Spleen (tissue), 11 donors: ENCODE results near the gene ZCCHC7. TPM values are rescaled to one million over a fixed set of nuclear protein-coding genes. Genes with fewer than 3 reads are reported as not detected.

Experiments used
- DNase-seq: peaks from one replicate; pipeline ENCODE4 v3.0.0-alpha.2; 2020
- H3K27ac ChIP-seq, 8 donors: fragments of 200-600 bp; sonication (generic) in 7 of 8; 1 replicate in 4 of 8; 2 replicates in 4 of 8; pipeline versions ENCODE4 v1.5.0 to v1.8.0; 2016 to 2021; ENCODE audit warnings: inconsistent platforms in 4 of 8, mild to moderate bottlenecking in 4 of 8, moderate library complexity in 1 of 8
- H3K27me3 ChIP-seq, 7 donors: fragments of 200-600 bp; sonication (generic) in 6 of 7; replicated peaks in 1 of 7; 1 replicate in 4 of 7; 2 replicates in 3 of 7; pipeline versions ENCODE4 v1.5.0 to v1.8.0; 2016 to 2021; ENCODE audit warnings: inconsistent platforms in 3 of 7, mild to moderate bottlenecking in 1 of 7
- H3K36me3 ChIP-seq, 6 donors: fragments of 200-600 bp; sonication (generic) in 5 of 6; 1 replicate in 4 of 6; 2 replicates in 2 of 6; pipeline versions ENCODE4 v1.5.0 to v1.8.0; 2016 to 2021; ENCODE audit warnings: inconsistent platforms in 2 of 6
- H3K4me1 ChIP-seq, 6 donors: fragments of 200-600 bp; sonication (generic) in 5 of 6; 1 replicate in 3 of 6; 2 replicates in 3 of 6; pipeline versions ENCODE4 v1.5.0 to v1.8.0; 2016 to 2021; ENCODE audit warnings: inconsistent platforms in 3 of 6
- H3K4me3 ChIP-seq, 8 donors: fragments of 200-600 bp; sonication (generic) in 7 of 8; 1 replicate in 4 of 8; 2 replicates in 4 of 8; pipeline versions ENCODE4 v1.5.0 to v1.8.0; 2016 to 2021; ENCODE audit warnings: inconsistent platforms in 4 of 8, mild to moderate bottlenecking in 4 of 8, moderate library complexity in 2 of 8
- H3K9me3 ChIP-seq, 8 donors: fragments of 200-600 bp; sonication (generic) in 7 of 8; 1 replicate in 4 of 8; 2 replicates in 4 of 8; pipeline versions ENCODE4 v1.5.0 to v1.8.0; 2016 to 2021; ENCODE audit warnings: inconsistent platforms in 4 of 8
- CTCF ChIP-seq, 11 experiments: fragments of 200-600 bp in 7 of 11; fragments of 450-650 bp in 4 of 11; sonication (generic) in 4 of 11; IDR thresholded peaks in 8 of 11; conservative IDR thresholded peaks in 3 of 11; 1 replicate in 7 of 11; 2 replicates in 4 of 11; pipeline versions ENCODE4 v1.4.0 to v1.8.0; 2016 to 2021; ENCODE audit warnings: antibody characterized with exemption in 11 of 11, inconsistent platforms in 4 of 11, mild to moderate bottlenecking in 1 of 11
- POLR2A ChIP-seq, 3 donors: fragments of 450-650 bp; IDR thresholded peaks; one replicate each; pipeline ENCODE4 v1.5.1; 2017; ENCODE audit warnings: antibody characterized with exemption in 3 of 3, mild to moderate bottlenecking in 1 of 3
- POLR2AphosphoS5 ChIP-seq, 3 donors: sonication (generic); formaldehyde crosslinking; IDR thresholded peaks; one replicate each; pipeline ENCODE4 v1.5.1; 2017; ENCODE audit warnings: antibody characterized with exemption in 3 of 3
- WGBS, 5 donors: extraction: QIAGEN DNeasy Blood & Tissue Kit in 3 of 5; methylation state at CpG; one replicate each; pipeline versions ENCODE4 v1.1.5 to v1.1.7; 2013 to 2018; 5-methylcytosine and 5-hydroxymethylcytosine counted together
- intact Hi-C: fragments of 100-400 bp; cut with DNase I; formaldehyde crosslinking; loops from one replicate; pipeline ENCODE4 v1.15.0; 2023; ENCODE audit warnings: low total_unique reads
- polyA plus RNA-seq, 3 donors: library from polyadenylated mRNA; stranded (reverse); fragments of 200-250 nt; gene quantifications; one replicate each; pipeline ENCODE4 v1.2.1, GENCODE V29; 2013
- total RNA-seq, 7 donors: library from RNA; depleted of rRNA in 3 of 7; stranded (reverse); fragments of >200 nt in 3 of 7; fragmentation: NEBNext Ultra II Directional in 4 of 7; extraction: Animal tissue kit (Norgen Biotek cat#: 25700) in 4 of 7; gene quantifications; one replicate each; pipeline versions ENCODE4 v1.1.0 to v1.2.1, GENCODE V29; 2016 to 2021
- donor health status: healthy with polysubstance abuse.
- donor health status: DM: no; HTN: no; CAD: no; lungs with moderate emphysema.
- donor health status: DM: no; HTN: no; CAD: no.
- donor health status: Bipolar disorder and iron deficiency.
- donor health status: healthy.
- donor health status: DM: no; HTN: no; CAD: no.
- donor health status: DM: yes; HTN: yes; CAD: no.

Gene ZCCHC7
- total and polyA plus RNA-seq, 10 donors = 17.0 to 50.6 (median 38.1) TPM

GRCh38 chr9:37273595-37273994 is 153.2 kb downstream of the ZCCHC7 start:
- H3K4me3 ChIP-seq = no peak overlapping the region
- peaks cover 0 to 18% (median 14%) of the 10 kb centered on the region in 8 donors for H3K9me3 ChIP-seq
- TF ChIP-seq POLR2AphosphoS5 (IDR thresholded peaks at IDR 0.05) = no peak
- no peak for TF ChIP-seq POLR2A (IDR thresholded peaks at IDR 0.05)
- TF ChIP-seq CTCF (IDR thresholded peaks at IDR 0.05 in 8 of 11, conservative IDR thresholded peaks at IDR 0.05 in 3 of 11) = no peak
- peaks cover 0 to 7% (median 0%) of the 10 kb centered on the region in 6 donors for H3K4me1 ChIP-seq
- no peaks in the 10 kb centered on the region for H3K27me3 ChIP-seq
- no peak for DNase-seq
- intact Hi-C loops = no loop called here
- peaks cover 0 to 23% (median 0%) of the 10 kb centered on the region in 6 donors for H3K36me3 ChIP-seq
- no peak overlapping the region for H3K27ac ChIP-seq

GRCh38 chr9:37281541-37281940 is 161.2 kb downstream of the ZCCHC7 start:
- Histone ChIP-seq H3K4me3 (no peak overlapping the region), H3K27me3 (no peaks in the 10 kb centered on the region), H3K9me3 (peaks cover 0 to 3% (median 0%) of the 10 kb centered on the region in 8 donors), H3K36me3 (peaks cover 0 to 7% (median 0%) of the 10 kb centered on the region in 6 donors), H3K4me1 (peaks cover 0 to 39% (median 13%) of the 10 kb centered on the region in 6 donors), H3K27ac (no peak overlapping the region)
- 74 to 87% (median 80%) methylated on average over 2 of the region's 2 CpGs for WGBS, 5 donors
- intact Hi-C loops = no loop called here
- DNase-seq = no peak
- TF ChIP-seq POLR2AphosphoS5 (IDR thresholded peaks at IDR 0.05) (no peak), POLR2A (IDR thresholded peaks at IDR 0.05) (no peak), CTCF (IDR thresholded peaks at IDR 0.05 in 8 of 11, conservative IDR thresholded peaks at IDR 0.05 in 3 of 11) (no peak)

- peaks cover 0 to under 1% (median 0%) of the 10 kb centered on the region in 8 donors for H3K9me3 ChIP-seq
- peaks cover 0 to 4% (median 0%) of the 10 kb centered on the region in 6 donors for H3K36me3 ChIP-seq
- H3K4me3 ChIP-seq = no peak overlapping the region
- no peak for DNase-seq
- no peaks in the 10 kb centered on the region for H3K27me3 ChIP-seq
- peak overlapping the region in 6 of 8 donors; percentile 3 to 65 (median 53) for H3K27ac ChIP-seq
- TF ChIP-seq POLR2A (IDR thresholded peaks at IDR 0.05) = no peak
- no peak for TF ChIP-seq CTCF (IDR thresholded peaks at IDR 0.05 in 8 of 11, conservative IDR thresholded peaks at IDR 0.05 in 3 of 11)
- no peak for TF ChIP-seq POLR2AphosphoS5 (IDR thresholded peaks at IDR 0.05)
- intact Hi-C loops = no loop called here
- peaks cover 0 to 55% (median 13%) of the 10 kb centered on the region in 6 donors for H3K4me1 ChIP-seq
- 37 to 56% (median 41%) methylated on average over 6 of the region's 6 CpGs for WGBS, 5 donors
Measured at GRCh38 chr9:37283730-37284325, 163.5 kb downstream of the ZCCHC7 start.

GRCh38 chr9:37284636-37285035 is 164.3 kb downstream of the ZCCHC7 start:
- intact Hi-C loops = no loop called here
- Histone ChIP-seq H3K4me1 (peaks cover 0 to 63% (median 16%) of the 10 kb centered on the region in 6 donors), H3K27ac (peak overlapping the region in 6 of 8 donors; percentile 3 to 65 (median 53)), H3K9me3 (no peaks in the 10 kb centered on the region), H3K36me3 (peaks cover 0 to 4% (median 0%) of the 10 kb centered on the region in 6 donors), H3K27me3 (no peaks in the 10 kb centered on the region), H3K4me3 (no peak overlapping the region)
- TF ChIP-seq POLR2A (IDR thresholded peaks at IDR 0.05) = no peak
- no peak for TF ChIP-seq POLR2AphosphoS5 (IDR thresholded peaks at IDR 0.05)
- no peak for DNase-seq
- WGBS, 5 donors = 66 to 86% (median 83%) methylated on average over 1 of the region's 1 CpG
